GM19351 (cell line): ENCODE results near the gene HHLA2.

Experiments
- ATAC-seq: cut with Tn5 transposase; IDR thresholded peaks from one replicate; pipeline ENCODE4 v1.9.1; 2021; ENCODE audit warnings: mild to moderate bottlenecking, moderate library complexity; ENCODE audit not compliant: unreplicated experiment

HHLA2 gene

DNA sequence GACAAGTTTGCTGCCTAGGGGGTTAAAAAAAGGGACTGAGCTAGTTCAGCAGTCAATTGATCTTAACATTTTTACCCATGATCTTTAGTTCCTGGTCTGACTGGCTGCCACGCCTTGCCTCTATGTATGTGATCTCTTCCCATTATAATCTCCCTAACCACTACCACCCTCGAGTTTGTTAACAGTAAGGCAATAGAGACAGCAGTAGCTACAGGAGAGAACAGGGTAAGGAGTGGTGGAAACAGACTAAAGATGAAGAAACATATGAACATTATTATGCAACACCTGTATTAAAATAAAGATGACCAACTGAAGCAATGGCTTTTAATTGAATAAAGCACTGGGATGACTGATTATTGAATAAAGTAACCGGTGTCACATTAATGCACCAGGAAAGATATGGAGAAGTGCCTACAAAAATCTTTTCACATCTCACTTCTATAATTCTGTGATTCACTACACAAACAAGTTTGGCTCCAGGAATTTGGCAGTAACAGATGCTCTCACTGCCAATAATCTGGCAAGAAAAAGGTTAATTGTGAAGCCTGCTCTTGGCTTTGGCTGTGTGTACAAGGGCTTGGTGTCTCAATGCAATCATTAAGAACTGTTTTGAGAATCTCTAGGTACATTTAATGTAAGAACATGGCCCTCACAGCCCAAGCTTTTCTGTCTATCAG lies 95.7 kb downstream of the HHLA2 start:
- ATAC-seq, result no peak

DNA sequence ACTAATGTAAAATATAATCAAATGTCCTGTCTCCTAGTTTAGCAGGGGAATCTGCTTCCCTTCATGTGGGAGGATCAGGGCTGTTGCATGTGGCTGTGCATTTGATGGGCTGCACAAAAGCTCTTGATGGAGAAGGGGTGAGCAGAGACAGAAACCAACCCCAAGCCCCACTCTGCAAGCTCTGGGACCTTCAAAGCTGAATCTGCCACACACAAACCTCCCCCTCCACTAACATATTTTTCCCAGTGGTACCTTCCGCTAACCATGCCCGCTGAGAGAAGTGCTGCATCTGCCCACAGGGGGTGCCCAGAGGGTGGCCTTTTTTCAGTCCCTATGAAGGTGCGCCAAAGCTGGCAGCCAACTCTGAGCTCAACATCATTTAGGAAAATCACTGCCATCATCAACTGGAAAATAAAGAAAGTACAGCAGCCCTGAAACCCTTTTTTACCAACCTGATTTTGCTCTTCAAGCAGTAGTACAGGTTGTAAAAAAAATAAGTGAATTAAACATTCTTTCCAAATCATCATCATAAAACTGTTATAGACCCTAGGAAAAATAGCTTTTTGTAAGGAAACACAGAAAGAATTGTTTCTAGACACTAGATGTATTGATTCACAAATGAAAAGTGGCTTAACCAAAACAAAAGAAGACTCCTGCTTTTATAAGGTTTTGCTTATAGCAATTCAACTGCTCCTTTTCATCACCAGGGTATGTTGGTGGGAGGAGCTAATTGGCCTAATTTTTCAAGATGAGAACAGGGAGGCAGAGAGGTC lies 97.0 kb downstream of the HHLA2 start:
- ATAC-seq, result no peak

DNA sequence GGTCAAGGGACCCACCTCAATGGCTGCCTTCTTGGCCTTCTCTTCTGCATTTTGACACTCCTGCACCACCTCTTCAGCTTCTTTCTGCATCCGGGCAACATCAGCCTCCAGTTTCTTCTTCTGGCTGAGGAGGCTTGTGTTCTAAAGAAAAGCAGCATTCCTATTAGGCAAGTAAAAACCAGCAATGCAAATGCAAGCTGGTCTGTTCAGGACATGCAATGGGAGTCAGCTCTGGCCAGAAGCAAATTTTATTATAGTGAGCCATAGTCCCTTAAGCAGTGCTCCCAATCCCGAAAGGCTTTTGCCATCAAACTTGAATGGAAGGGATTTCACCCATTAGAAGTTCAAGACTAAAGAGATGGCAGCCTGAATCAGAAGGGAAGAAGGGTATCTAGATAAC lies 97.7 kb downstream of the HHLA2 start:
- no peak for ATAC-seq

DNA sequence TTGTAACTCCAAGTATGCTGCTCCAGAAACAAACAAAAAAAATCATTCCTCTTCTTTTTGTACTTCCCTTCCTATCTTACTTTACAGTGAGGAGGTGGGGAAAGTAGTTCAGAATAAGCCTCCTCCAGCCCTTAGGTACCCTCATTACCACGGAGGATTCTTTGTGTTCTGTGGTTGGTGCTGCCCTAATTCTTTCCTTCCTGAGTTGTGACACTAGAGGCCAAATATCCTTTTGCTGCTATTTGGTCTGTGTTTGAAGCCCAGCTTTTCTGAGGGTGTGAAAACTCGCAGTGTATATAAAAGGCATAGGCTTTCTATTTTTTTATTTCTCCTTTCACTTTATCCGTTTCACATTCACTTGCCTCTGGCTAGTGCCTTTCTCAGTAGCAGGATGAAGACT lies 98.2 kb downstream of the HHLA2 start:
- no peak for ATAC-seq

DNA sequence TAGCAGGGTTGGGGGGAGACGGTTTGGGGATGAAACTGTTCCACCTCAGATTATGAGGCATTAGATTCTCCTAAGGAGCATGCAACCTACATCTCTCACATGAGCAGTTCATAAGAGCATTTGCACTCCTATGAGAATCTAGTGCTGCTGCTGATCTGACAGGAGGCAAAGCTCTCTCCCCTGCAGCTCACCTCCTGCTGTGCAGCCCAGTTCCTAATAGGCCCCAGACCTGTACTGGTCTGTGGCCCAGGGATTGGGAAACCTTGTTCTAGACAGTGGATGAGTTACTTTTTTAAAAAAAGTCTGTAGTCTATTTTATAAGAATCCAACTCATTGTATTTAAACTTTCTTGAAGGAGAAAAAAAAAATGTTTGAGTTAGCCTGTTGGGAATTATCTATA lies 100.0 kb downstream of the HHLA2 start:
- no peak for ATAC-seq

DNA sequence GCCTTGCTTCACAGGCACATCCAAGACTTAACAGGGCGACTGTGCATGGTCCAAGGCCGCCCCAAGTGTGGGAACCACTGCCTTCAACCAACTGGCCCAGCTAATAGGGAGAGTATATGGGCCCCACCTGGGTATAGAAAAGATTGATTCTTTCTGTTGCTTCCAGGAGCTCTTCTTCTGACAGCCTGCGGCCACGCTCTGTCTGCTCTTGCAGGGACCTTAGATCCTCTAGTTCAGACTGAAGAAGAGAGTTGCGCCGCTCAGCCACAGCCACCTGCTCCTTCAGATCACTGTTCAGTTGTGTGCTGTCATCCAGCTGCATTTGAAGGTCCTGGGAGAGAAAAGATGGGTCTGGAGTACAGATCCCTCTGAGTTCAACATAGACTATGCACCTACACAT lies 102.2 kb downstream of the HHLA2 start:
- no peak for ATAC-seq

DNA sequence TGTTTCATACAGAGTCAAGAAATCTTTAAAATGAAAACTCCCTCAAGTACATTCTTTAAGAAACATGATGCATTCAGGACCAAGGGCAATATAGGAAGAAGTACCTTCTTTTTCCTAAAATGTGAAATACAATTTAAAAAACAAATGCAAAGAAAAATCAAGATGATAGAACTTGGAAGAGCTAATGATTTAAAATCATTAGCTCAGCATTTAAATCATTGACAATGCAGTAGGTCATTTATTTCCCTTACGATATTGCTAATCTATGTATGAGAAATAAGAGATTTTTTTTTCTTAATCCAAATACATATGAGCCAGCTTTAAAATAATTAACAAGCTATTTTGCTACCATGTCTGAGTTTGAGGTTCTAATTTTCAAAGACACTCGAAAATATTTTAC lies 105.5 kb downstream of the HHLA2 start:
- no peak for ATAC-seq

DNA sequence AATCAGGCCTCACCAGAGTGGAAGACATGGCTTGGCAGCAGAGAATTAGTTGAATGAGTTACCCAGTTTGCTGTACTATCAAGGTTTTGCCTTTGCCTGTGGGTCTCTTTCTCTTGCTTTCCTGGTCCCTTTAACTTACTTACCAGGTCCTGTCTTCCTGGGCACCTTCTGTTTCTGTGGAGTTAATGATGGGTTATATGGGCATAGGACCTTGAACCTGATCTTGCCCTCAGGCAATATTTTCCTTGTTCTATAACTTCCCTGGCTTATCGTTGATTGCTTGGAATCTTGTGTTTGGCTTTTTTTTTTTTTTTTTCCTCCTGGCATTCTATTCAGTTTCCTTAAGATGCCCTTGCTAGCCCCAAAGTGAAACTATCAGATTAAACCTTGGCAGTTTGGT lies 106.8 kb downstream of the HHLA2 start:
- no peak for ATAC-seq

DNA sequence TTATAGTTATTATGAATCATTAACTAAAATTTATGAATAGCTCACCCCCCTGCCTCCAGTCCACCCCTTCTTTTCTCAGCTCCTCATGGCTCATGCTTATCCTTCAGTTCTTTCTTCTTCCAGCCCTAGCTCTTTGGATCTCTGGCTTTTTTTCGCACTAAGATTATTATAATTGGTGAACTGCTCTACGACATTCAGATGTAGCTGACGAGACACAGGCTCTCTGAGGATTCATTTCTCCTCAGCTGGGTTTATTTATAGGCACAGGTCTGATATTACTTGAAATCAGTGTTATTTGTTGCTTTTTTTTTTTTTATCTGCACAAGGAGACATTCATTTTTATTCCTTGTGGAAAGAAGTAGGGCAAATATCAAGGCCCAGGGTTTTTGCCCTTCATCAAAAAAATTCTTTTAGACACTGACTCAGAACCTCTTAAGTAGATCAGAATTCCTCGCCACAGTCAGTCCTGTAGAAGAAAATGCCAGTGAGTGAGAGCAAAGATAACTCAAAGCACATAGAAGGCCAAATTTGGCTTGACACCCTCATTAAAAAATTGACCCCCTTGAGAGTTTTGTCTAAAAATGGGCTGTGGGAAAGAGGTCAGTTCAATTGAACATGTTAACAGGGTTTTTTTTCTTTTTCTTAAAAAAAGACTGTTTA lies 107.5 kb downstream of the HHLA2 start:
- ATAC-seq, result no peak

DNA sequence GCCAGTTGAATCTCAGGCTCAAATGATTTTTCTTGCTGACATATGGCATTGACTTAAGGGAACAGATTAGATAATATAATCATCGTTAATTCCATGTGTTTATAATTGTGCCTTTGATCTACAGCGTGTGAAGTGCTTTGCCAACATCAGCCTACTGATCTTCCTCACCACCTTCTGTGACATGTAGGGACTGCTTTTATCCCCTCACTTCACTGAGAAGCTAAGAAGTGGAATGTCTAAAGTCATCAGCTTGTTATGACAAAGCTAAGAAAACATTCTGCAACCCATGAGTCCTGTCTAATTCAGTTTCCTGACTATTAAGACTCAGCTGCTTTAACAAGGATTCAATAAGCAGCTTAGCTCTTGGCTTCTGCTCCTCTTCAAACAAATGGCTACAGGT lies 108.0 kb downstream of the HHLA2 start:
- no peak for ATAC-seq

DNA sequence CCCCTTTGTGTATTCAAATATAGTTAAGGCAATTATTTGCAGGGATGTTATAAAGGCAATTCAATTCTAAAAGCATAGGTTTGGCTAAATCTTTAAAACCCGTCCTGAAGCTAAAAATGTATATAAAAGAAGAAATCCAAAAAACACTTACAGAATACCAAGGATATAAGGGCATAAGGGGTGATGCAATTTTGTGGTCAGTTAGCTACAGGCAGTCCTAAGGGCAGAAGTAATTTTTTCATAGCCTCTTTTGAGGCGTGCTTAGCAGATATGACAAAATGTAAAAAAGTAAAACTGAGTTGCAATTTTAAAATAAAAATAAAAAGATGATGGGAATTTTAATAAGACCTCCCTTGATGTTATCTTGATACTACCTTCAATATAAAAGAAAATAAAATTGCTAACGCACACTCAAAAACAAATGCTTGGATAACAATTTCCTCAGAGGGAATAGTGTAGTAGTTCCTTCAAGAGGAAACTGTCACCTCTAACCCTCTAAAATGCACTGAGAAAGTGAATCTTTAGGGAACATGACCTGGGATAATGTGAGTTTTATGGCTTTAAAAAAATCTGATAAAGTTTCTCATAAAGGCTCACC lies 109.8 kb downstream of the HHLA2 start:
- peak; percentile 10 for ATAC-seq

DNA sequence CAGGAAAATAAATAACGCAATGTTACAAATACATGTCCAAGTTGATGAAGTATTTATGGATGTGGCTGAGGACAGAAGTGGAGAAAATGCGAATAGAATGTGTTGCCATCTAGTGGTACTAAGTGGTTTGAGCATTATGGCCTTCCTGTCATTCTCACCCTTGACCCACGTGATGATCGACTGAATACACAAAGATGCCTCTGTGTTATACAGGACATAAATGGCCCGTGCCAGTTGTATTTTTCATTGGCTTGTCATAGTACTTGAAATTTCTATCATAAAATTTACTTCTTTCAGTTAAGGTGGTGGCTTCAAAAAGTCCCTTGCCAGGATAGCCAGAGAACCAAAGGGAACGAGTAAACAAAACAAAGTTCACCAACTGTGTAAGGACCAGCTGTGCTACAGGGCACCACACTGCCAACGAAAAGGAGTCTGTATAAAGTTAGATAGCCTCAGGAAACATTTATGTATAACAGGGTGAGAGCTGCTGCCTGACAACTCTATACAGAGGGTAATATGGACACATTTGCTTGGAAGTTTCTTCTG lies 110.4 kb downstream of the HHLA2 start:
- peak; percentile 97 for ATAC-seq

DNA sequence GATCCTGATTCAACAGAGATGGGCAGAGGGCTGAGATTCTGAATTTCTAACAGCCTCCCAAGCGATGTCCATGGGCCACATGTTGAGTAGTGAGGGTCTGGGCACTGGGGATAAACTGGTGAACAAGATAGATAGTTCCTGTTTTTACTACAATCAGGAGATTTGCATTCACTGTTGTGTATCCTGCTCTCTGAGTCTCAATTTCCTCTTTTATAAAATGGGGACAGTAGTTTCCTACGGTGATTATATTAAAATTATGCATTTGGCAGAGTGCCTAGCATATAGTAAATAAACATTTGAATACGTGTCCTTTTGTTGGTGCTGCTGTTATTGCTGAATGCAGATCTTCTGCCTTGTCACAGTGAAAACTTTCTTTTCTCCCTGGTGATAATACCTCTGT lies 111.5 kb downstream of the HHLA2 start:
- ATAC-seq, result no peak

DNA sequence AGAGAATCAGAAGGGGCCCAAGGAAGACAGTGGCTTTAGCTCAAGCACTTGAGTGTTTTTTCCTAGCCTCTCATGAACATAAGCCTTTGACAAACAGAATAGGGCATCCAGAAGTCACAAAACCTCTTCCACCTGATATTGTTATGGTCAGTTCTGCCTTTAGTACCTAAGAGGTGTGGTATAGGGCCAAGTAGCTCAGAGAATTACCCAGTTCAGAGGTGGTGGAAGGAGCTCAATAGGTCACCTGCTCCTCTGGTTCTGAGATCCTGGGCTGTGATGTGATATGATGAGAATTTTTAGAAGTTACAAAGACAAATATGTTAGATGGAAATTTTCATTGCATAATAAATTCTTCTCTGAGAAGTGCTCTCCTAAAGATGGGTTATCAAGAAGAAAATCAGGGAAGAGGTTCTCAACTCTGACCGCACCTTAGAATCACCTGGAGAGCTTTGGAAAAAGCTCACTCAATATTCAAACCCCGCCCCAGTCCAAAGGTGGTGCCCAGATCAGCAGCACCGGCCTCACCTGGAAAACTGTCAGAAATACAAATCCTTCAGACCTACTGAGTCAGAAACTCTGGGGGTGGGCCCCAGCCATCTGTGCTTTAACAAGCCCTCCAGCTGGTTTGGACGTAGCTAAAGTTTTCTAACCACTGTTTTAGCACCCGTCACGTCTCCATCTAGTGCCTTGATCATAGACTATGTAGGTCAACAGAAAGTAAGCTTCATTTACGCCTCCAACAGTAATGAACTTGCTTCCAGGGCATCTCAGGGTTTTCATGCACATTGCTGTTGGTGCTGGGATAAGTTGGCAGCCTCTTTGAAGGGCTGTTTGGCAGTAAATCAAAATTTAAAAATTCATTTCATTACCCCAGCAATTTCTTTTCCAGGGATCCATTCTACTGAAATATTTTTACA lies 112.8 kb downstream of the HHLA2 start:
- ATAC-seq, result no peak

DNA sequence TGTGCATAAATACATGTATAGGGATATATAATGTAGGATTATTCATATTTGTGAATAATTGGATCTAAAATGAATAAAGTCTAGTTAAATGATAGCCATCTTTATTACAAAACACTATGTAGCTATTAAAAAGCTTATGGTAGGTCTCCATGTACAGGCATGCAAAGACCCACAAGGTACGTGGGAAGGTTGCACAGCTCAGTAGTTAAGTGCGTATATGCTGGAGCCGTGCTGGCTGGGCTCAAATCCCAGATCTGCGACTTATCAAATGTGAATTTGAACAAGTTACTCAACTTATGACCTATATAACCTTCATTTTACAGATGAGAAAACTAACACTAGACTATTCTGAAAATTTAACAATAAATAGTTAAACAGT lies 113.4 kb downstream of the HHLA2 start:
- ATAC-seq, result no peak

DNA sequence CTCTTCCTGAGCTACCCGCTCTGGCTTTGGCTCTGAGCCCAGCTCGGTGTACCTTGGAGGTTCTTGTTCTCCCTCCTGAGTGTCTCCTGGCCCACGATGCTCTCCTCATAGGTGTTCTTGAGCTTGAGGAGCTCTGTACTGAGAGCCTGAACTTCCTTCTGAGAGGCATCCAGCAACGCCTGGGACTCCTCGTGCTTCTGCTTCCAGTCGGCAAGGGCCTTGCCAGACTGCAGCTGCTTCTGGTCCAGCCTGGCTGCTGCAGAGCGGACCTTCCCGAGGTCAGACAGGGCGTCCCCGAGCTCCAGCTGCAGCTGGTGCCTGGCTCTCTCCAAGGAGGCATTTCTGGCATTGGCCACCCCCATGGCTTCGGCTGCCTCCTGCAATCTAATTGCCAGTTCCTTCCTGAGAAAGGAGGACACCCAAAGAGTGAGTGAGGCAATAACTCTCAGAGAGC lies 114.2 kb downstream of the HHLA2 start:
- no peak for ATAC-seq

DNA sequence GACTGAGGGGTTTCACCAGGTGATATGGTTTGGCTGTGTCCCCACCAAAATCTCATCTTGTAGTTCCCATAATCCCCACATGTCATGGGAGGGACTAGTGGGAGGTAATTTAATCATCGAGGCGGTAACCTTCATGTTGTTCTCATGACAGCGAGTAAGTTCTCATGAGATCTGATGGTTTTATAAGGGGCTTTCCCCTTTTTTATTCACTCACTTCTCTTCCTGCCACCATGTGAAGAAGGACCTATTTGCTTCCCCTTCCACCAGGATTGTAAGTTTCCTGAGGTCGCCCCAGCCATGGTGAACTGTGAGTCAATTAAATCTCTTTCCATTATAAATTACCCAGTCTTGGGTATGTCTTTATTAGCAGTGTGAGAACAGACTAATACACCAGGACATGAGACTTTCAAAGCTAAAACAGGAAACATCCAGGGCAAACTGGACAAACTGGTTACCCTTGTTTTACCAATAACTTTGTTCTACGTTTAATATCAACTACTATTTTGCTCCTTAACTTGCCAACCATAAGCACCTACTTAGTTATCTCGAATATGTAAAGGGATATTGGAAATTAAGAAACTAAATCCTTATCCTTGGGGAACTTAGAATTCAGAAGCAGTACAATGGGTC lies 115.9 kb downstream of the HHLA2 start:
- ATAC-seq, result no peak

DNA sequence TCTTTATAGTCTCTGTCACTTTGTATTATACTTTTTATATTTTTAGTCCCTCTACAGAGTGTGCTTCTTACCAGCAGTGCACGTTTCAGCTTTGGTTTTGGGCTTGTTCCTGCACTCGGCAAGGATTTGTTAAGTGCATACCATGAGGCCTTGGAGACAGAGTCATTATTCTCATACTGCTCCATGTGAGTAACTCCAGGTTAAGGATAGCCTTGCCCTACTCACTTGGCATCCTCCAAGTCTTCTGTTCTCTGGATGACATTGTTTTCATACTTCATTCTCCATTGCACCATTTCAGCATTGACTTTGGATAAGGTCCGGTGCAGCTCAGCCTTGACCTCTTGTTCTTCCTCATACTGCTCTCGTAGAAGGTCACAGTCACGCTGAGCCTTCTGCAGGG lies 117.7 kb downstream of the HHLA2 start:
- ATAC-seq, result no peak

DNA sequence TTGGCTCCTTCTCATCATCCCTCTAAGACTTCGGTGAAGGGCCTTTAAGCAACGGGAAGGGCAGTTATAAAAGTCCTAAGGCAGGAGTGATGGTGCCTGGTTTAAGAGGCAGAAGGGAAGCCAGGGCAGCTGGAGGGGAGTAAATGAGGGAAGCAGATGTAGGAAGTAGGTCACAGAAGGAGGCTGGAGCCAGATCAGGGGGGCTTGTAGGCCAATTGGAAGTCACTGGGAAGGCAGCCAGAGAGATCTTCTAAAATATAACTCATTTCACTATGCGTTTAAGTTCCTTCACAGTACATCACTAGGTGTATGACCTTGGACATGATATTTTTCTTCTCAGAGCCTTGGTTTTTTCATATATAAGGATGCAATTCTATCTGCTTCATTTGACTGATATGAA lies 119.3 kb downstream of the HHLA2 start:
- ATAC-seq, result no peak
